WTC11 (cell line): ENCODE data around the gene ARID4B. TPM values are rescaled to one million over a fixed set of nuclear protein-coding genes. Genes with fewer than 3 reads are reported as not detected.

Source experiments
- ATAC-seq: fragments of 200-7000 bp; cut with Tn5 transposase; 2 replicates; pipeline ENCODE4 v1.10.0; 2021; ENCODE audit warnings: mild to moderate bottlenecking, moderate library complexity
- CTCF ChIA-PET: fragments of 300-600 bp; sonication (Branson Sonifier 250); formaldehyde crosslinking; loops from one replicate; lab custom pipeline; 2021; ENCODE audit warnings: antibody characterized with exemption; lab: Charles Lee
- POLR2A ChIA-PET: fragments of 350-600 bp; sonication (Branson Sonifier 250); formaldehyde crosslinking; loops from one replicate; lab custom pipeline; 2021; ENCODE audit warnings: antibody characterized with exemption; lab: Charles Lee
- DNase-seq: peaks from one replicate; pipeline ENCODE4 v3.0.0; 2021; ENCODE audit warnings: low spot score
- H3K27ac Mint-ChIP-seq: 2 replicates; pipeline ENCODE4 v1.8.0; 2021; ENCODE audit warnings: mixed read lengths
- H3K27me3 Mint-ChIP-seq: 2 replicates; pipeline ENCODE4 v1.8.0; 2021; ENCODE audit warnings: low read depth, mild to moderate bottlenecking, moderate library complexity, mixed read lengths
- H3K36me3 Mint-ChIP-seq: 2 replicates; pipeline ENCODE4 v1.8.0; 2021; ENCODE audit warnings: mixed read lengths
- H3K4me1 Mint-ChIP-seq: 2 replicates; pipeline ENCODE4 v1.8.0; 2022; ENCODE audit warnings: mixed read lengths
- H3K4me3 Mint-ChIP-seq: 2 replicates; pipeline ENCODE4 v1.8.0; 2021; ENCODE audit warnings: mild to moderate bottlenecking, moderate library complexity, mixed read lengths
- H3K9me3 Mint-ChIP-seq: 2 replicates; pipeline ENCODE4 v1.8.0; 2021; ENCODE audit warnings: mixed read lengths
- ATF2 ChIP-seq: sonication (generic); formaldehyde crosslinking; IDR thresholded peaks from 2 replicates; pipeline ENCODE4 v1.8.1; 2022; ENCODE audit warnings: low read depth, missing genetic modification reagents, borderline replicate concordance
- CBFB ChIP-seq: sonication (generic); formaldehyde crosslinking; IDR thresholded peaks from 2 replicates; pipeline ENCODE4 v1.8.1; 2022; ENCODE audit warnings: mild to moderate bottlenecking, low read depth, missing genetic modification reagents
- ESRRA ChIP-seq: sonication (generic); formaldehyde crosslinking; IDR thresholded peaks from 2 replicates; pipeline ENCODE4 v1.8.1; 2022; ENCODE audit warnings: mild to moderate bottlenecking, missing genetic modification reagents, borderline replicate concordance
- ETV6 ChIP-seq: sonication (generic); formaldehyde crosslinking; IDR thresholded peaks from 2 replicates; pipeline ENCODE4 v1.8.1; 2022; ENCODE audit warnings: mild to moderate bottlenecking, missing genetic modification reagents
- HMGA2 ChIP-seq: fragments of 250-450 bp; sonication (Bioruptor Pico); IDR thresholded peaks from 2 replicates; pipeline ENCODE4 v1.4.0; 2021; ENCODE audit warnings: mild to moderate bottlenecking, moderate library complexity
- JAZF1 ChIP-seq: fragments of 250-450 bp; sonication (Bioruptor Pico); IDR thresholded peaks from 2 replicates; pipeline ENCODE4 v1.9.0; 2021; ENCODE audit warnings: moderate library complexity, mild to moderate bottlenecking, inconsistent platforms
- NR1H2 ChIP-seq: sonication (generic); formaldehyde crosslinking; IDR thresholded peaks from 2 replicates; pipeline ENCODE4 v1.9.0; 2021; ENCODE audit warnings: mild to moderate bottlenecking, moderate library complexity, missing genetic modification reagents
- NR2C2 ChIP-seq: sonication (generic); formaldehyde crosslinking; IDR thresholded peaks from 2 replicates; pipeline ENCODE4 v1.8.0; 2022; ENCODE audit warnings: mild to moderate bottlenecking, missing genetic modification reagents
- PREB ChIP-seq: sonication (generic); formaldehyde crosslinking; IDR thresholded peaks from 2 replicates; pipeline ENCODE4 v1.8.1; 2022; ENCODE audit warnings: mild to moderate bottlenecking, missing genetic modification reagents, moderate library complexity, borderline replicate concordance
- TEAD4 ChIP-seq: sonication (generic); formaldehyde crosslinking; IDR thresholded peaks from 2 replicates; pipeline ENCODE4 v1.8.0; 2022; ENCODE audit warnings: mild to moderate bottlenecking, missing genetic modification reagents
- TP53 ChIP-seq: sonication (generic); formaldehyde crosslinking; IDR thresholded peaks from 2 replicates; pipeline ENCODE4 v1.8.1; 2023; ENCODE audit warnings: mild to moderate bottlenecking, missing genetic modification reagents
- ZNF232 ChIP-seq: sonication (generic); formaldehyde crosslinking; IDR thresholded peaks from 2 replicates; pipeline ENCODE4 v1.8.0; 2022; ENCODE audit warnings: mild to moderate bottlenecking, missing genetic modification reagents
- total RNA-seq: library from RNA; stranded (reverse); gene quantifications from 3 replicates; pipeline ENCODE4 v1.2.3, GENCODE V29; 2021
- TF ChIP-seq, protein P1 (sequence below): sonication (generic); formaldehyde crosslinking; IDR thresholded peaks from 2 replicates; pipeline ENCODE4 v1.8.1; 2022; ENCODE audit warnings: low read depth, mild to moderate bottlenecking, moderate library complexity, missing genetic modification reagents, borderline replicate concordance
- TF ChIP-seq, protein P2 (sequence below): sonication (generic); formaldehyde crosslinking; IDR thresholded peaks from 2 replicates; pipeline ENCODE4 v1.8.0; 2022; ENCODE audit warnings: mild to moderate bottlenecking, missing genetic modification reagents
- TF ChIP-seq, protein P3 (sequence below): sonication (generic); formaldehyde crosslinking; IDR thresholded peaks from 2 replicates; pipeline ENCODE4 v1.8.1; 2023; ENCODE audit warnings: mild to moderate bottlenecking, missing genetic modification reagents
- TF ChIP-seq, protein P4 (sequence below): sonication (generic); formaldehyde crosslinking; IDR thresholded peaks from 2 replicates; pipeline ENCODE4 v1.8.0; 2022; ENCODE audit warnings: missing genetic modification reagents

The ARID4B gene
- total RNA-seq, 1 experiment from 2014 or later: 35.7 TPM

- no peak for ATAC-seq
- Mint-ChIP-seq H3K36me3 (peaks cover 22% of the 10 kb centered on the region), H3K27me3 (no peaks in the 10 kb centered on the region), H3K4me1 (peaks cover 19% of the 10 kb centered on the region)
- DNase-seq: no peak
- TF ChIP-seq HMGA2: no peak
- no peak for TF ChIP-seq NR1H2 (CRISPR knock-in tag)
- no peak for TF ChIP-seq TEAD4 (CRISPR knock-in tag)
- no peak for TF ChIP-seq NR2C2
- TF ChIP-seq, all 79 proteins: peak for 0
- no peak overlapping the region for H3K4me3 Mint-ChIP-seq
- no peak overlapping the region for H3K27ac Mint-ChIP-seq
- H3K9me3 Mint-ChIP-seq: no peaks in the 10 kb centered on the region
- ChIA-PET POLR2A (no interaction called here), CTCF (interaction anchor here (1.1 to 1.5 kb wide), 2 partner anchors 52 to 100 kb away, joined by 3 read pairs; partner anchors contain the start of gene TBCE)
Measured at GRCh38 chr1:235315735-235316134, 12.2 kb downstream of the ARID4B start.

- Mint-ChIP-seq H3K27me3 (no peaks in the 10 kb centered on the region), H3K36me3 (peaks cover 21% of the 10 kb centered on the region), H3K27ac (no peak overlapping the region), H3K4me1 (peaks cover 17% of the 10 kb centered on the region), H3K4me3 (no peak overlapping the region), H3K9me3 (no peaks in the 10 kb centered on the region)
- ChIA-PET CTCF (interaction anchor here (1.1 to 1.5 kb wide), 2 partner anchors 52 to 100 kb away, joined by 3 read pairs; partner anchors contain the start of gene TBCE), POLR2A (no interaction called here)
- no peak for DNase-seq
- no peak for ATAC-seq
- TF ChIP-seq PREB (CRISPR knock-in tag) (no peak), TP53 (CRISPR knock-in tag) (no peak)
Measured at GRCh38 chr1:235315173-235315572, 12.8 kb downstream of the ARID4B start.

- ChIA-PET CTCF (interaction anchor here (0.7 to 1.5 kb wide), 2 partner anchors 13 to 101 kb away, joined by 3 read pairs; no protein-coding TSS in a partner anchor), POLR2A (no interaction called here)
- peaks cover 17% of the 10 kb centered on the region for H3K4me1 Mint-ChIP-seq
- H3K4me3 Mint-ChIP-seq: no peak overlapping the region
- peak overlapping the region; percentile 71 for H3K27ac Mint-ChIP-seq
- no peaks in the 10 kb centered on the region for H3K27me3 Mint-ChIP-seq
- DNase-seq (no peak), ATAC-seq (no peak)
- TF ChIP-seq, protein P1, sequence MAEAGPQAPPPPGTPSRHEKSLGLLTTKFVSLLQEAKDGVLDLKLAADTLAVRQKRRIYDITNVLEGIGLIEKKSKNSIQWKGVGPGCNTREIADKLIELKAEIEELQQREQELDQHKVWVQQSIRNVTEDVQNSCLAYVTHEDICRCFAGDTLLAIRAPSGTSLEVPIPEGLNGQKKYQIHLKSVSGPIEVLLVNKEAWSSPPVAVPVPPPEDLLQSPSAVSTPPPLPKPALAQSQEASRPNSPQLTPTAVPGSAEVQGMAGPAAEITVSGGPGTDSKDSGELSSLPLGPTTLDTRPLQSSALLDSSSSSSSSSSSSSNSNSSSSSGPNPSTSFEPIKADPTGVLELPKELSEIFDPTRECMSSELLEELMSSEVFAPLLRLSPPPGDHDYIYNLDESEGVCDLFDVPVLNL (CRISPR knock-in tag): no peak
- TF ChIP-seq, protein P2, sequence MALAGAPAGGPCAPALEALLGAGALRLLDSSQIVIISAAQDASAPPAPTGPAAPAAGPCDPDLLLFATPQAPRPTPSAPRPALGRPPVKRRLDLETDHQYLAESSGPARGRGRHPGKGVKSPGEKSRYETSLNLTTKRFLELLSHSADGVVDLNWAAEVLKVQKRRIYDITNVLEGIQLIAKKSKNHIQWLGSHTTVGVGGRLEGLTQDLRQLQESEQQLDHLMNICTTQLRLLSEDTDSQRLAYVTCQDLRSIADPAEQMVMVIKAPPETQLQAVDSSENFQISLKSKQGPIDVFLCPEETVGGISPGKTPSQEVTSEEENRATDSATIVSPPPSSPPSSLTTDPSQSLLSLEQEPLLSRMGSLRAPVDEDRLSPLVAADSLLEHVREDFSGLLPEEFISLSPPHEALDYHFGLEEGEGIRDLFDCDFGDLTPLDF: no peak
- no peaks in the 10 kb centered on the region for H3K9me3 Mint-ChIP-seq
- peaks cover 27% of the 10 kb centered on the region for H3K36me3 Mint-ChIP-seq
Measured at GRCh38 chr1:235313931-235314678, 13.9 kb downstream of the ARID4B start.

- DNase-seq: no peak
- Mint-ChIP-seq H3K9me3 (no peaks in the 10 kb centered on the region), H3K27me3 (no peaks in the 10 kb centered on the region), H3K4me1 (peaks cover 12% of the 10 kb centered on the region), H3K36me3 (peaks cover 20% of the 10 kb centered on the region), H3K27ac (peak overlapping the region; percentile 71), H3K4me3 (no peak overlapping the region)
- ATAC-seq: no peak
- ChIA-PET CTCF (no interaction called here), POLR2A (no interaction called here)
- TF ChIP-seq ZNF232 (CRISPR knock-in tag) (no peak), ATF2 (CRISPR knock-in tag) (no peak), ESRRA (CRISPR knock-in tag) (no peak), ETV6 (CRISPR knock-in tag) (no peak), CBFB (no peak), JAZF1 (no peak), NR2C2 (no peak)
- TF ChIP-seq, protein P3, sequence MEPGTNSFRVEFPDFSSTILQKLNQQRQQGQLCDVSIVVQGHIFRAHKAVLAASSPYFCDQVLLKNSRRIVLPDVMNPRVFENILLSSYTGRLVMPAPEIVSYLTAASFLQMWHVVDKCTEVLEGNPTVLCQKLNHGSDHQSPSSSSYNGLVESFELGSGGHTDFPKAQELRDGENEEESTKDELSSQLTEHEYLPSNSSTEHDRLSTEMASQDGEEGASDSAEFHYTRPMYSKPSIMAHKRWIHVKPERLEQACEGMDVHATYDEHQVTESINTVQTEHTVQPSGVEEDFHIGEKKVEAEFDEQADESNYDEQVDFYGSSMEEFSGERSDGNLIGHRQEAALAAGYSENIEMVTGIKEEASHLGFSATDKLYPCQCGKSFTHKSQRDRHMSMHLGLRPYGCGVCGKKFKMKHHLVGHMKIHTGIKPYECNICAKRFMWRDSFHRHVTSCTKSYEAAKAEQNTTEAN: no peak
- TF ChIP-seq, protein P4, sequence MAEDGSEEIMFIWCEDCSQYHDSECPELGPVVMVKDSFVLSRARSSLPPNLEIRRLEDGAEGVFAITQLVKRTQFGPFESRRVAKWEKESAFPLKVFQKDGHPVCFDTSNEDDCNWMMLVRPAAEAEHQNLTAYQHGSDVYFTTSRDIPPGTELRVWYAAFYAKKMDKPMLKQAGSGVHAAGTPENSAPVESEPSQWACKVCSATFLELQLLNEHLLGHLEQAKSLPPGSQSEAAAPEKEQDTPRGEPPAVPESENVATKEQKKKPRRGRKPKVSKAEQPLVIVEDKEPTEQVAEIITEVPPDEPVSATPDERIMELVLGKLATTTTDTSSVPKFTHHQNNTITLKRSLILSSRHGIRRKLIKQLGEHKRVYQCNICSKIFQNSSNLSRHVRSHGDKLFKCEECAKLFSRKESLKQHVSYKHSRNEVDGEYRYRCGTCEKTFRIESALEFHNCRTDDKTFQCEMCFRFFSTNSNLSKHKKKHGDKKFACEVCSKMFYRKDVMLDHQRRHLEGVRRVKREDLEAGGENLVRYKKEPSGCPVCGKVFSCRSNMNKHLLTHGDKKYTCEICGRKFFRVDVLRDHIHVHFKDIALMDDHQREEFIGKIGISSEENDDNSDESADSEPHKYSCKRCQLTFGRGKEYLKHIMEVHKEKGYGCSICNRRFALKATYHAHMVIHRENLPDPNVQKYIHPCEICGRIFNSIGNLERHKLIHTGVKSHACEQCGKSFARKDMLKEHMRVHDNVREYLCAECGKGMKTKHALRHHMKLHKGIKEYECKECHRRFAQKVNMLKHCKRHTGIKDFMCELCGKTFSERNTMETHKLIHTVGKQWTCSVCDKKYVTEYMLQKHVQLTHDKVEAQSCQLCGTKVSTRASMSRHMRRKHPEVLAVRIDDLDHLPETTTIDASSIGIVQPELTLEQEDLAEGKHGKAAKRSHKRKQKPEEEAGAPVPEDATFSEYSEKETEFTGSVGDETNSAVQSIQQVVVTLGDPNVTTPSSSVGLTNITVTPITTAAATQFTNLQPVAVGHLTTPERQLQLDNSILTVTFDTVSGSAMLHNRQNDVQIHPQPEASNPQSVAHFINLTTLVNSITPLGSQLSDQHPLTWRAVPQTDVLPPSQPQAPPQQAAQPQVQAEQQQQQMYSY (CRISPR knock-in tag): no peak
Measured at GRCh38 chr1:235313262-235313661, 14.7 kb downstream of the ARID4B start.
